Vagina (tissue), 2 donors: ENCODE results near the gene PARS2. TPM values are rescaled to one million over a fixed set of nuclear protein-coding genes. Genes with fewer than 3 reads are reported as not detected.

Experiments
- DNase-seq, 2 donors: peaks; one replicate each; pipeline ENCODE4 v3.0.0-alpha.2; 2017; ENCODE audit errors: extremely low spot score in 2 of 2
- H3K27ac ChIP-seq: fragments of 200-600 bp; sonication (generic); one replicate; pipeline ENCODE4 v1.5.1; 2019
- H3K27me3 ChIP-seq: fragments of 200-600 bp; sonication (generic); one replicate; pipeline ENCODE4 v1.5.1; 2019
- H3K36me3 ChIP-seq, 2 donors: fragments of 200-600 bp; sonication (generic); one replicate each; pipeline ENCODE4 v1.5.1; 2017 to 2019
- H3K4me1 ChIP-seq: fragments of 200-600 bp; sonication (generic); one replicate; pipeline ENCODE4 v1.5.1; 2019
- H3K4me3 ChIP-seq, 2 donors: fragments of 200-600 bp; sonication (generic); 1 replicate in 1 of 2; 2 replicates in 1 of 2; pipeline ENCODE4 v1.5.1; 2016 to 2019
- H3K9me3 ChIP-seq: fragments of 200-600 bp; sonication (generic); one replicate; pipeline ENCODE4 v1.5.1; 2019
- POLR2A ChIP-seq, 2 donors: fragments of 450-650 bp; IDR thresholded peaks; one replicate each; pipeline ENCODE4 v1.6.1; 2017; ENCODE audit warnings: antibody characterized with exemption in 2 of 2, mild to moderate bottlenecking in 2 of 2, moderate library complexity in 2 of 2
- POLR2AphosphoS5 ChIP-seq, 2 donors: sonication (generic); formaldehyde crosslinking; IDR thresholded peaks; one replicate each; pipeline ENCODE4 v1.9.0; 2017; ENCODE audit warnings: antibody characterized with exemption in 2 of 2, mild to moderate bottlenecking in 2 of 2, low read depth in 1 of 2; ENCODE audit not compliant: insufficient read depth in 1 of 2
- intact Hi-C: fragments of 100-400 bp; cut with DNase I; formaldehyde crosslinking; loops from one replicate; pipeline ENCODE4 v1.15.1; 2023
- total RNA-seq: library from RNA; depleted of rRNA; stranded (reverse); fragments of >200 nt; gene quantifications from one replicate; pipeline ENCODE4 v1.2.3, GENCODE V29; 2016
- TF ChIP-seq, protein P1 (sequence below), 3 experiments: fragments of 450-650 bp in 2 of 3; fragments of 200-600 bp in 1 of 3; sonication (generic) in 1 of 3; IDR thresholded peaks; one replicate each; pipeline ENCODE4 v1.5.1; 2017 to 2019; ENCODE audit warnings: antibody characterized with exemption in 3 of 3, mild to moderate bottlenecking in 2 of 3, moderate library complexity in 2 of 3

The PARS2 gene
- total RNA-seq, 1 donor from 2014 or later = 5.2 TPM

DNA sequence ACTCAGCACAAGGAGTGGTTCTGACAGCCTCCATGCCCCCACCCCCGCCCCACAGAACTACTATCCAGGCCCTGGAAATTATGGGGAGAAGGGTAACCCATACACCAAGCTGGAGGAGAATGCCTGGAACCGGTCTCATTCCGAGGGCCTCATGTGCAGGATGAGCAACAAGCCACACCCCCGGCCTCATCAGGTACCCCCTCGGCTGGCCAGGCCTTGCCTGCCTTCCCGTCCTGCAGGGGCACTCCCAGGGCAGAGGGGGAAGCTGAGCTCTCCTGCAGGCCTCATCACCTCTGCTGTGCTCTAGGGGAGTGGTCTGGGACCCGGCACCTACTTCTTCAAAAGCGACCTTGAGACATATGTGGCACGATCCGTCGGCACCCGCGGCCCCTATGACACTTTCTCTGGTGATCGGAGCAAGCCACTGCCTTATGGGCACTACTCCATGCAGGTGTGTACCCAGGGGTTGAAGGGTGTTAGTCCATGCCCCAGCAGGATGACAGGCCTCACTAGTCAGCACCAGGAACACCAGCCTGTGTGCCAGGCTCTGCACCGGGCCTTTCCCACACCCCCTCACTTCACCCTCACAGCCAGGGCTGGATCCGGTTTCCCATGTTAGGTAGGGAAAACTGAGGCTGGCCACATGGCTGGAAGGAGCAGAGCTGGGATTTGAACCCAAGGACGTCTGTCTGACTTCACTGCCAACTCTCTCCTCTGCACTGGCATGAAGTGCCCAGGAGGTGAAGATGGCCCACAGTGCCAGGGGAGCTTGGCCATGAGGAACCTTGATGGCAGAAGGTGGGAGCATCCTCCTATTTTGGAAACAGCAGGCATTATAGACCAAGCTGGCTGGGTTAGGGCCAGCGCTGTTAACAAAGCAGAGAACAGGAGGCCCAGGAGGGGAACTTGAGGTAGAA is 47.7 kb upstream of the PARS2 start:
- H3K9me3 ChIP-seq = no peaks in the 10 kb centered on the region
- peak; percentile 75 to 81 for DNase-seq
- TF ChIP-seq, protein P1, sequence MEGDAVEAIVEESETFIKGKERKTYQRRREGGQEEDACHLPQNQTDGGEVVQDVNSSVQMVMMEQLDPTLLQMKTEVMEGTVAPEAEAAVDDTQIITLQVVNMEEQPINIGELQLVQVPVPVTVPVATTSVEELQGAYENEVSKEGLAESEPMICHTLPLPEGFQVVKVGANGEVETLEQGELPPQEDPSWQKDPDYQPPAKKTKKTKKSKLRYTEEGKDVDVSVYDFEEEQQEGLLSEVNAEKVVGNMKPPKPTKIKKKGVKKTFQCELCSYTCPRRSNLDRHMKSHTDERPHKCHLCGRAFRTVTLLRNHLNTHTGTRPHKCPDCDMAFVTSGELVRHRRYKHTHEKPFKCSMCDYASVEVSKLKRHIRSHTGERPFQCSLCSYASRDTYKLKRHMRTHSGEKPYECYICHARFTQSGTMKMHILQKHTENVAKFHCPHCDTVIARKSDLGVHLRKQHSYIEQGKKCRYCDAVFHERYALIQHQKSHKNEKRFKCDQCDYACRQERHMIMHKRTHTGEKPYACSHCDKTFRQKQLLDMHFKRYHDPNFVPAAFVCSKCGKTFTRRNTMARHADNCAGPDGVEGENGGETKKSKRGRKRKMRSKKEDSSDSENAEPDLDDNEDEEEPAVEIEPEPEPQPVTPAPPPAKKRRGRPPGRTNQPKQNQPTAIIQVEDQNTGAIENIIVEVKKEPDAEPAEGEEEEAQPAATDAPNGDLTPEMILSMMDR (IDR thresholded peaks at IDR 0.05) = no peak
- TF ChIP-seq POLR2AphosphoS5 (IDR thresholded peaks at IDR 0.05; ENCODE audit: insufficient read depth in 1 of 2, low read depth in 1 of 2) (no peak), POLR2A (IDR thresholded peaks at IDR 0.05) (no peak)
- H3K27ac ChIP-seq = no peak overlapping the region
- no peaks in the 10 kb centered on the region for H3K36me3 ChIP-seq
- H3K4me3 ChIP-seq = no peak overlapping the region
- no peaks in the 10 kb centered on the region for H3K27me3 ChIP-seq
- intact Hi-C loops = no loop called here
- no peaks in the 10 kb centered on the region for H3K4me1 ChIP-seq

DNA sequence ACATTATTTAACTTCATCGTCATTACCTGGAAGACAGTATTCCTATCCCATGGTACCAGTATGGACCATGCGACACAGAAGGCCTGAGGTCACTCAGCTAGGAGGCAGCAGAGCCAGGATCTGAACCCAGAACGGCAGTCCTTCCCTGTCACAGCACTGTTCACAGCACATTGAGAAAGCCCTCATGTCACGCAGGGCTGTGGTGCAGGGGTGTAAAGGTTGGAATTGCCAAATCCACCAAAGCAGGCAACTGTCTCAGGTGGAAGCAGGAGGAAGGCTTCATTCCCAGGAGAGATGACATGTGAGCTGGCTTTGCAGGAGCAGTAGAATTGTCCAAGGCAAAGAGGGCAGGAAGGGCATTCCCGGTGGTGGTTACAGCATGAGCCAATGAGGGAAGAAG is 46.7 kb upstream of the PARS2 start:
- no peak overlapping the region for H3K4me3 ChIP-seq
- H3K27ac ChIP-seq = no peak overlapping the region
- H3K4me1 ChIP-seq = no peaks in the 10 kb centered on the region
- H3K9me3 ChIP-seq = no peaks in the 10 kb centered on the region
- no peak for DNase-seq
- no peaks in the 10 kb centered on the region for H3K36me3 ChIP-seq
- no peaks in the 10 kb centered on the region for H3K27me3 ChIP-seq
- intact Hi-C loops = no loop called here
- TF ChIP-seq, protein P1 (IDR thresholded peaks at IDR 0.05) = no peak
- TF ChIP-seq POLR2AphosphoS5 (IDR thresholded peaks at IDR 0.05; ENCODE audit: insufficient read depth in 1 of 2, low read depth in 1 of 2) (no peak), POLR2A (IDR thresholded peaks at IDR 0.05) (no peak)

DNA sequence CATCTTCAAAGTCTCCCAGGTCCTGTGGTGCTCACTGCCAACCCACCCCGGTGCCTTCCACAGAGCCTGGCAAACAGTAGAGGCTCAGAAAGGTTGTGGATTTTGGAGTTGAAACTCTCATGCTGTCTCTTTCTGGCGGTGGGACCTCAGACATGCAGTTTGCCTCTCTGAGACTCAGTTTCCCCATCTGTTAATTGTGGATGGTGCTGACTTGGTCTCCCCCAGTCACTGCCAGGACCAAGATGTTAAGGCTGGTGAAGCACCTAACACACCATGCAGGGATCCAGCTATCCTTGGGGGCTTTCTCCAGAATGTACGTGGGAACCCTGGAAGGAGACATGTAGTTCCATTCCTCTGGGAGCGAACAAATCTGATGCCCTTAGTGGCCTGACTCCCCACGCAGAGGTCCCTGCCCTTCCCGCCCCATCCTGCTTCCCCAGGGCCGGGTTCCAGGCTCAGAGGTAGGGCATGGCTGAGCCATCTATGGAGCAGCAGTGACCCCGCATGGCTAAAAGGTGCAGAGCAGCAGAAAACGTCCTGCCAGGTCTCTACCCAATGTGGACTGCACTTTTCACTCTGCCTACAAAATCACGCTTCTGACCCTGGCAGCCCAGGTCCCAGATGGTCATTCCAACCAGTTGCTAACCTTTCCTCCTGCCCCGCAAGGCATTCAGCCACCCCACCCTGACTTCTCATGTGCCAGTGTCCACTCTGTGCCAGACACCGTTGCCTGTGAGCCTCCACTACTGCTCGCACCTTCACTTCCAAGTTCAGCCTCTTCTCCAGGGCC is 46.0 kb upstream of the PARS2 start:
- peak; percentile 83 to 87 for DNase-seq
- intact Hi-C loops = no loop called here
- TF ChIP-seq, protein P1 (IDR thresholded peaks at IDR 0.05) = peak; percentile 58 to 75 (median 69)
- no peak for TF ChIP-seq POLR2A (IDR thresholded peaks at IDR 0.05)

DNA sequence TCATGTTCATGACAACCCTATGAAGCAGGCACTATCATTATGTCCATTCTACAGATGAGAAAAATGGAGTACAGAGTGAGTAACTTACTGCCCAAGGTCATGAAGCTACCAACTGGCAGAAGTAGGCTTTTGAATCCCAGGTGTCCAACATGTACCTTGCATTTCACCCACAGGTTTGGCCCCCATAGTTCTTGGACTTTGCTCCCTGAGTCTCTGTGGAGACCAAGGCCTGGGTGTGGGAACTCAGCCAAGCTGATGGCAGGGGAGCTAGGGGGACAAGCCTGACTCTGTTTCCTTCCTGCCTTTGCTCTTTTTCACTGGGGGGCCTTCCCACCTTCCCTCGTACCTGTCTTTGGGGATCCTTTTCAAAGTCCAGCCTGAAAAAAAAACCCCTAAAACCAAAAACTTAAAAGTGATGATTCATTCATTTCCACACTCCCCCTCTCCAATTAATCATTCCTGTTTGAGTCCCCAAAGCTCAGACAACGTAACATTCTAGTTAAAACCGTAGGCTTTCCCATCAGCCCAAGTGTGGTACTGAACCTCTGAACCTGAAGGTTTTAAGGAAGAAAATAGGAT is 45.3 kb upstream of the PARS2 start:
- H3K4me1 ChIP-seq = peaks cover 4% of the 10 kb centered on the region
- H3K4me3 ChIP-seq = no peak overlapping the region
- H3K36me3 ChIP-seq = no peaks in the 10 kb centered on the region
- DNase-seq = peak in 1 of 2 donors; percentile 64
- H3K27ac ChIP-seq = no peak overlapping the region
- no peak for TF ChIP-seq POLR2A (IDR thresholded peaks at IDR 0.05)
- TF ChIP-seq, protein P1 (IDR thresholded peaks at IDR 0.05) = no peak
- TF ChIP-seq POLR2AphosphoS5 (IDR thresholded peaks at IDR 0.05; ENCODE audit: insufficient read depth in 1 of 2, low read depth in 1 of 2) = no peak
- intact Hi-C loops = loop anchor here (10.0 kb wide), 1 partner anchor 735 kb away; no protein-coding TSS in a partner anchor
- no peaks in the 10 kb centered on the region for H3K9me3 ChIP-seq
- no peaks in the 10 kb centered on the region for H3K27me3 ChIP-seq

More for the DNA sequence above, 46.0 kb upstream of the PARS2 start:
- H3K4me3 ChIP-seq = no peak overlapping the region
- no peaks in the 10 kb centered on the region for H3K9me3 ChIP-seq
- H3K27me3 ChIP-seq = no peaks in the 10 kb centered on the region
- no peaks in the 10 kb centered on the region for H3K36me3 ChIP-seq
- H3K27ac ChIP-seq = no peak overlapping the region
- H3K4me1 ChIP-seq = no peaks in the 10 kb centered on the region
